PC-3 (cell line): Measurements from ENCODE around the gene PRR12.

Experiments used
- EZH2 ChIP-seq: fragments of 300-600 bp; sonication (generic); IDR thresholded peaks from one replicate; pipeline ENCODE4 v1.6.1; 2017; ENCODE audit warnings: antibody characterized with exemption, mild to moderate bottlenecking, low read length; ENCODE audit not compliant: unreplicated experiment
- EZH2phosphoT487 ChIP-seq: fragments of 300-600 bp; sonication (generic); IDR thresholded peaks from 2 replicates; pipeline ENCODE4 v1.6.1; 2018; ENCODE audit warnings: mild to moderate bottlenecking, antibody characterized with exemption, low read length, borderline replicate concordance
- TF ChIP-seq, protein P1 (sequence below): fragments of 300-600 bp; sonication (generic); conservative IDR thresholded peaks from 2 replicates; pipeline ENCODE4 v1.5.1; 2017; ENCODE audit warnings: antibody characterized with exemption, low read depth, mild to moderate bottlenecking, low read length

DNA sequence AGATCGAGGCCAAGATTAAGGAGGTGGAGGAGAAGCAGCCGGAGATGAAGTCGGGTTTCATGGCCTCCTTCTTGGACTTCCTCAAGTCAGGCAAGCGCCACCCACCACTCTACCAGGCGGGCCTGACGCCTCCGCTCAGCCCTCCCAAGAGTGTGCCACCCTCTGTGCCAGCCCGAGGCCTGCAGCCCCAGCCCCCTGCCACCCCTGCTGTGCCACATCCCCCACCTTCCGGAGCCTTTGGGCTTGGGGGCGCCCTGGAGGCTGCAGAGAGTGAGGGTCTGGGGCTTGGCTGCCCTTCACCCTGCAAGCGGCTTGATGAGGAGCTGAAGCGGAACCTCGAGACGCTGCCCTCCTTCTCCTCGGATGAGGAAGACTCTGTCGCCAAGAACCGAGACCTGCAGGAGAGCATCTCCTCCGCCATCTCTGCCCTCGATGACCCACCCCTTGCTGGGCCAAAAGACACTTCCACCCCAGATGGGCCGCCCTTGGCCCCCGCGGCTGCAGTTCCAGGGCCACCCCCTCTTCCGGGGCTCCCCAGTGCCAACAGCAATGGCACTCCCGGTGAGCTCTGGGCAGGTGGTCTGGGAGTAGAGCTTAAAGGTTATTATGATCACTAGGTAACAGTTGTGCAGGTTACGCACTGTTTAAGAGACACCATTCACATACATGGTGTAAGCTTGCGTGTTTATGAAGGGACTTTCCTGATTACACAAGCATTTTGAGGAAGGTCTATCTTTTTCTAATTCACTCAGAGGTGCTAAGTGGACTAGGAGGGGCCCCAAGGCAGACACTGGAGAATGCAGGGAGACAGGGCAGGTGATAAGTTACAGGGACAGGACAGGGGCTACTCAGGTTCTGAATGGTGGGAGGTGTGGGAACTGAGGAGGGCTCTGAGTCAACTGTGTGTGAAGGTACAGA is 8.7 kb downstream of the PRR12 start:
- TF ChIP-seq EZH2, result no peak
- no peak for TF ChIP-seq EZH2phosphoT487
- TF ChIP-seq, protein P1, sequence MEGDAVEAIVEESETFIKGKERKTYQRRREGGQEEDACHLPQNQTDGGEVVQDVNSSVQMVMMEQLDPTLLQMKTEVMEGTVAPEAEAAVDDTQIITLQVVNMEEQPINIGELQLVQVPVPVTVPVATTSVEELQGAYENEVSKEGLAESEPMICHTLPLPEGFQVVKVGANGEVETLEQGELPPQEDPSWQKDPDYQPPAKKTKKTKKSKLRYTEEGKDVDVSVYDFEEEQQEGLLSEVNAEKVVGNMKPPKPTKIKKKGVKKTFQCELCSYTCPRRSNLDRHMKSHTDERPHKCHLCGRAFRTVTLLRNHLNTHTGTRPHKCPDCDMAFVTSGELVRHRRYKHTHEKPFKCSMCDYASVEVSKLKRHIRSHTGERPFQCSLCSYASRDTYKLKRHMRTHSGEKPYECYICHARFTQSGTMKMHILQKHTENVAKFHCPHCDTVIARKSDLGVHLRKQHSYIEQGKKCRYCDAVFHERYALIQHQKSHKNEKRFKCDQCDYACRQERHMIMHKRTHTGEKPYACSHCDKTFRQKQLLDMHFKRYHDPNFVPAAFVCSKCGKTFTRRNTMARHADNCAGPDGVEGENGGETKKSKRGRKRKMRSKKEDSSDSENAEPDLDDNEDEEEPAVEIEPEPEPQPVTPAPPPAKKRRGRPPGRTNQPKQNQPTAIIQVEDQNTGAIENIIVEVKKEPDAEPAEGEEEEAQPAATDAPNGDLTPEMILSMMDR, result no peak
